Measurements from ENCODE around the gene CETN3. TPM values are rescaled to one million over a fixed set of nuclear protein-coding genes. Genes with fewer than 3 reads are reported as not detected.

CETN3 gene
- total and polyA plus RNA-seq, 2 of the 13 experiments (the other 11 are each of a cell fraction or from before 2014, with no cell fraction given) = 15.4 to 71.5 TPM

DNA sequence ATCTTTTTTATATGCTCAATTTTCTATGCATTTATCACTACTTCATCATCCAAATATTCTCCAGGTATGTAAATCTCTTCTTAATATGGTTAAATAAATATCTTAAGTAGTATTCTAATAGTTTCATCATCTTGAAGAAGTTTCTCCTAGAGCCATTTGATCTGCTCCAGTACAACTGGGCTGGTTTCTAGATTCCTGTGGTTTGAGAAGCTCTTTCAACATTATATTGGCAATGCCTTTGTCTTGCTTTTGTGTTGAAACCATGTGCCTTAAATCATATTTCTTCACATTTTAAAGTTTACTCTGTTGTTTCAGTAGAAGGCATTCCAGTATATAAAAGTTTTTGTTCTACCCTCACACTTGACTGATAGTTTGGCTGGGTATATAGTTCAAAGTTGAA lies 37.4 kb upstream of the CETN3 start:
- Histone ChIP-seq H4K20me1 (ENCODE audit: insufficient read depth, low read length) (no peaks in the 10 kb centered on the region), H3K9ac (ENCODE audit: insufficient read depth, low read depth, low read length) (no peak overlapping the region), H3K4me3 (replicated peaks in 1 of 3; ENCODE audit: insufficient read depth in 1 of 3, low read depth in 2 of 3, low read length in 3 of 3) (no peak overlapping the region), H2AFZ (ENCODE audit: low read length) (no peak overlapping the region), H3K36me3 (replicated peaks in 1 of 2; ENCODE audit: control insufficient read depth in 1 of 2, insufficient read depth in 2 of 2, low read length in 2 of 2) (no peaks in the 10 kb centered on the region), H3K4me1 (ENCODE audit: insufficient read depth, low read length) (no peaks in the 10 kb centered on the region), H3K79me2 (ENCODE audit: insufficient read depth, low read length) (no peaks in the 10 kb centered on the region), H3K4me2 (ENCODE audit: low read depth, low read length) (no peak overlapping the region), H3K27ac (ENCODE audit: extremely low read length, insufficient read depth, low read length) (no peak overlapping the region), H3K9me3 (ENCODE audit: low read length) (no peaks in the 10 kb centered on the region), H3K27me3 (ENCODE audit: control insufficient read depth in 1 of 2, insufficient read depth in 2 of 2, low read length in 2 of 2) (no peaks in the 10 kb centered on the region)
- in situ Hi-C loops (cut with HindIII; ENCODE audit: extremely low pct_ligation_motif_present, low pct_unique_long_range_greater_than_20kb) = loop anchor here (10.0 kb wide), 1 partner anchor 338 kb away; no protein-coding TSS in a partner anchor
- no peak for TF ChIP-seq ZNF530 (CRISPR knock-in tag; IDR thresholded peaks at IDR 0.05; ENCODE audit: low read depth)
- TF ChIP-seq ZNF567 (CRISPR knock-in tag; IDR thresholded peaks at IDR 0.05; ENCODE audit: borderline replicate concordance) = no peak
- peak; percentile 26; the same call in 1 of the 2 replicates for TF ChIP-seq ZFP1 (CRISPR knock-in tag; IDR thresholded peaks at IDR 0.05)
- FAIRE-seq (no peak), DNase-seq (ENCODE audit: low spot score) (no peak), ATAC-seq (no peak)
- intact Hi-C loops (cut with micrococcal nuclease; ENCODE audit: unreplicated experiment) = no loop called here
- POLR2A ChIA-PET = no interaction called here
- no TSS peak for BruUV-seq (replicated peaks)
- CTCF ChIA-PET (ENCODE audit: low intra/inter-chr PET ratio, low total read pairs) = no interaction called here

- Histone ChIP-seq H3K4me1 (ENCODE audit: insufficient read depth, low read length) (peaks cover 7% of the 10 kb centered on the region), H2AFZ (ENCODE audit: low read length) (peak overlapping the region; percentile 74), H3K36me3 (replicated peaks in 1 of 2; ENCODE audit: control insufficient read depth in 1 of 2, insufficient read depth in 2 of 2, low read length in 2 of 2) (no peaks in the 10 kb centered on the region), H3K27ac (ENCODE audit: extremely low read length, insufficient read depth, low read length) (no peak overlapping the region), H3K27me3 (ENCODE audit: control insufficient read depth in 1 of 2, insufficient read depth in 2 of 2, low read length in 2 of 2) (no peaks in the 10 kb centered on the region), H3K9me3 (ENCODE audit: low read length) (no peaks in the 10 kb centered on the region), H3K4me3 (replicated peaks in 1 of 3; ENCODE audit: insufficient read depth in 1 of 3, low read depth in 2 of 3, low read length in 3 of 3) (no peak overlapping the region; a peak in 1 of 6 replicates), H3K79me2 (ENCODE audit: insufficient read depth, low read length) (no peaks in the 10 kb centered on the region), H3K4me2 (ENCODE audit: low read depth, low read length) (peak overlapping the region; percentile 77), H3K9ac (ENCODE audit: insufficient read depth, low read depth, low read length) (no peak overlapping the region), H4K20me1 (ENCODE audit: insufficient read depth, low read length) (no peaks in the 10 kb centered on the region)
- ATAC-seq (peak; percentile 33; the same call in 1 of the 3 replicates), DNase-seq (ENCODE audit: low spot score) (no peak), FAIRE-seq (no peak)
- no TSS peak for BruUV-seq (replicated peaks)
- TF ChIP-seq HNF4G (IDR thresholded peaks at IDR 0.05; ENCODE audit: borderline replicate concordance, low read depth, low read length) (no peak), HNF4G (CRISPR knock-in tag; IDR thresholded peaks at IDR 0.05; ENCODE audit: borderline replicate concordance, low read depth) (no peak), RBFOX2 (IDR thresholded peaks at IDR 0.05; ENCODE audit: low read depth, low read length) (no peak), ZNF343 (CRISPR knock-in tag; IDR thresholded peaks at IDR 0.05) (no peak), NFATC3 (CRISPR knock-in tag; IDR thresholded peaks at IDR 0.05) (no peak), DMAP1 (CRISPR knock-in tag; IDR thresholded peaks at IDR 0.05) (no peak)
- WGBS (ENCODE audit: low lambda C conversion rate) = 0% methylated on average over 2 of the region's 2 CpGs
- POLR2A ChIA-PET = interaction anchor here (1.0 to 1.9 kb wide), 2 partner anchors 23 to 31 kb away, joined by 3 to 5 read pairs; partner anchors contain the start of gene CETN3
- in situ Hi-C loops (cut with HindIII; ENCODE audit: extremely low pct_ligation_motif_present, low pct_unique_long_range_greater_than_20kb) (loop anchor here (10.0 kb wide), 1 partner anchor 344 kb away; no protein-coding TSS in a partner anchor), intact Hi-C loops (cut with micrococcal nuclease; ENCODE audit: unreplicated experiment) (no loop called here)
- CTCF ChIA-PET (ENCODE audit: low intra/inter-chr PET ratio, low total read pairs) = interaction anchor here (1.5 to 4.2 kb wide), 2 partner anchors 89 to 164 kb away, joined by 4 to 35 read pairs; partner anchors contain the start of gene LYSMD3
Measured at GRCh38 chr5:90440644-90441043, 31.1 kb upstream of the CETN3 start.

All from HepG2 (cell line).